ENCODE results near the gene NSMF. TPM values are rescaled to one million over a fixed set of nuclear protein-coding genes. Genes with fewer than 3 reads are reported as not detected.

NSMF gene
- total and polyA plus RNA-seq, 2 of the 8 experiments (the other 6 are each of a cell fraction or from before 2014, with no cell fraction given), result 56.7 to 65.1 TPM

GRCh38 chr9:137504432-137504777 is 45.3 kb upstream of the NSMF start (continued):
- TF ChIP-seq CTCF (IDR thresholded peaks at IDR 0.05; ENCODE audit: control extremely low read depth in 1 of 3, insufficient read depth in 1 of 3, low read depth in 1 of 3, low read length in 3 of 3) (no peak), POLR2AphosphoS5 (IDR thresholded peaks at IDR 0.05; ENCODE audit: low read depth, low read length) (no peak), USF2 (IDR thresholded peaks at IDR 0.05; ENCODE audit: low read length) (no peak), CBX5 (IDR thresholded peaks at IDR 0.05; ENCODE audit: low read depth, low read length) (no peak), TAF1 (IDR thresholded peaks at IDR 0.05; ENCODE audit: low read depth, low read length) (no peak)

Measured in H1 (cell line).